Neuron (in vitro differentiated cells): Measurements from ENCODE around the gene TMIGD2.
"Not testable (repeated sequence)": the region's sequence is repeated elsewhere in the genome, so short reads cannot be mapped to it uniquely, and the experiment has no call there.

Experiments
- H2AFZ ChIP-seq: one replicate; pipeline ENCODE4 v1.6.1; 2013; ENCODE audit warnings: low read depth, mild to moderate bottlenecking, inconsistent platforms, low read length, moderate library complexity
- H3K27me3 ChIP-seq: one replicate; pipeline ENCODE4 v1.6.1; 2013; ENCODE audit warnings: low read length; ENCODE audit not compliant: insufficient read depth
- H3K36me3 ChIP-seq: one replicate; pipeline ENCODE4 v1.6.1; 2013; ENCODE audit warnings: low read length; ENCODE audit not compliant: insufficient read depth
- H3K4me1 ChIP-seq: one replicate; pipeline ENCODE4 v1.6.1; 2013; ENCODE audit warnings: low read length; ENCODE audit not compliant: insufficient read depth
- H3K4me3 ChIP-seq: 2 replicates; pipeline ENCODE4 v1.5.1; 2013; ENCODE audit warnings: mild to moderate bottlenecking, low read length, moderate library complexity
- H3K9me3 ChIP-seq: one replicate; pipeline ENCODE4 v1.6.1; 2013; ENCODE audit warnings: low read length

TMIGD2 gene

DNA sequence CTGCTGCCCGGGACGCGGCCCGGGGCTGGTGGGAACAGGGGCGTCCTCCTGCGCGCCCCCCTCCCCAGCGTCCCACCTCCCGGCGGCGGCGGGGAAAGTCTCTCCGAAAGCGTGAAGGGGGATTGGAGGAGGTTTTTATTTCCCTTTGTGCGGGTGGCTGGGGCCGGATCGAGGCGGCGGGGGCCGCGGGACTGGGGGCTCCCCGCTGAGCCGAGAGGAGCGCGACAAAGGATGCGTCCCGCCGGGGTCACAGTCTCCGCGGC, 23.0 kb downstream of the TMIGD2 start:
- peaks cover 32% of the 10 kb centered on the region for H3K4me1 ChIP-seq
- no peaks in the 10 kb centered on the region for H3K9me3 ChIP-seq
- H3K4me3 ChIP-seq: peak overlapping the region; percentile 87
- peaks cover 12% of the 10 kb centered on the region for H3K36me3 ChIP-seq
- H3K27me3 ChIP-seq: no peaks in the 10 kb centered on the region
- peak overlapping the region; percentile 44 for H2AFZ ChIP-seq

GRCh38 chr19:4278419-4279266, 23.5 kb downstream of the TMIGD2 start, which contains the start of gene SHD:
TSS of gene SHD (plus strand) at chr19:4279266. CDS start at chr19:4280064, 798 bp downstream.
- Histone ChIP-seq H2AFZ (peak within 1 kb of the TSS; percentile 44), H3K4me1 (peaks cover 32% of the 10 kb centered on the region), H3K36me3 (peaks cover 10% of the 10 kb centered on the region), H3K9me3 (no peaks in the 10 kb centered on the region), H3K27me3 (no peaks in the 10 kb centered on the region), H3K4me3 (peak within 1 kb of the TSS; percentile 87)

DNA sequence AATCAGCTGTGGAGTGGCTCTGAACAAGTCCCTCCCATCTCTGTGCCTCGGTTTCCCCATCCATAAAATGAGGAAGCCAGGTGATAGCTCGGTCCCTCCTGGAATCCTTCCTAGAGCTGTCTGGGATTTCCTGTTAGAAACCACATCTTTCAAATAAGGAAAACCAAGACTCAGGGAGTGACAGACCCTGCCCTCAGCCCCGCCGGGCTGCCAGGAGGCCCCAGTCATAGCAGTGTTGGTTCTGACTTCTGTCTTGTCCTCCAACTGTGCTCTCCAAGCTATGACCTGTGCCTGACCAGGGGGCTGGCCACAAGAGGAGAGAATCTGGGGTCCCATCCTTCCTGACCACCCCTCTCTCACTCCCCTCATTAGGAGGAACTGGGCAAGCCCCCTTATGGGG, 24.2 kb downstream of the TMIGD2 start:
- Histone ChIP-seq H3K27me3 (no peaks in the 10 kb centered on the region), H3K9me3 (no peaks in the 10 kb centered on the region), H3K36me3 (peaks cover 7% of the 10 kb centered on the region), H3K4me1 (peaks cover 32% of the 10 kb centered on the region), H2AFZ (no peak overlapping the region), H3K4me3 (peak overlapping the region; percentile 87)

DNA sequence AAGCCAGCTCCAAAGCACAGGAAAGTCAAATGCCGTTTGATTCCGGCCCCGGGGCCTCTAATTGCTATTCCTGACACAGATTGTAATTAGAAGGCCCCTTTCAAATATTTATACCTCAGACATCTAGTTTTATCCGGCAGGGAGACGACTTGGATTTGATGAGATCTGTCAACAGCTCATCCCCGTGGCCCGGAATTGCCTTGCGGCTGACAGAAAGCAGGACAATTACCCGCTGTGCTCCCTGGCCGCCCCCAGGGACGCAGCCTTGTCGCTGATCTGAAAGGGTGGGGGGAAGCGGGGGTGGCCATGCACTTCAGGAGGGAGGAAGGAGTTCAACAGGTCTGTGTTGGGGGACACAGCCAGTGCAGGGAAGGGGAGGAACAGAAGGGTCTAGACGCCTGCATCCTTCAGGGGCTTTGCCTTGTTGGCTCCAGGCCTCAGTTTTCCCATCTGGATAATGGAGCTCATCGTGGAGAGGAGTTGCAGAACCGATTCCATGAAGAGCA, 24.9 kb downstream of the TMIGD2 start:
- Histone ChIP-seq H3K9me3 (no peaks in the 10 kb centered on the region), H3K36me3 (peaks cover 3% of the 10 kb centered on the region), H3K4me1 (peaks cover 32% of the 10 kb centered on the region), H3K4me3 (no peak overlapping the region), H2AFZ (no peak overlapping the region), H3K27me3 (no peaks in the 10 kb centered on the region)

- H3K4me3 ChIP-seq, H2AFZ ChIP-seq, H3K9me3 ChIP-seq, H3K27me3 ChIP-seq, H3K36me3 ChIP-seq: not testable (repeated sequence)
- peaks cover 16% of the 10 kb centered on the region for H3K4me1 ChIP-seq
Measured at GRCh38 chr19:4274321-4274686, 27.9 kb downstream of the TMIGD2 start.

- H2AFZ ChIP-seq: no peak overlapping the region
- H3K36me3 ChIP-seq: peaks cover 9% of the 10 kb centered on the region
- no peaks in the 10 kb centered on the region for H3K9me3 ChIP-seq
- no peaks in the 10 kb centered on the region for H3K27me3 ChIP-seq
- H3K4me1 ChIP-seq: peaks cover 12% of the 10 kb centered on the region
- no peak overlapping the region for H3K4me3 ChIP-seq
Measured at GRCh38 chr19:4272894-4273293, 29.3 kb downstream of the TMIGD2 start.

GRCh38 chr19:4268816-4269430, 33.3 kb downstream of the TMIGD2 start:
- H3K4me1 ChIP-seq: no peaks in the 10 kb centered on the region
- no peak overlapping the region for H3K4me3 ChIP-seq
- no peak overlapping the region for H2AFZ ChIP-seq

DNA sequence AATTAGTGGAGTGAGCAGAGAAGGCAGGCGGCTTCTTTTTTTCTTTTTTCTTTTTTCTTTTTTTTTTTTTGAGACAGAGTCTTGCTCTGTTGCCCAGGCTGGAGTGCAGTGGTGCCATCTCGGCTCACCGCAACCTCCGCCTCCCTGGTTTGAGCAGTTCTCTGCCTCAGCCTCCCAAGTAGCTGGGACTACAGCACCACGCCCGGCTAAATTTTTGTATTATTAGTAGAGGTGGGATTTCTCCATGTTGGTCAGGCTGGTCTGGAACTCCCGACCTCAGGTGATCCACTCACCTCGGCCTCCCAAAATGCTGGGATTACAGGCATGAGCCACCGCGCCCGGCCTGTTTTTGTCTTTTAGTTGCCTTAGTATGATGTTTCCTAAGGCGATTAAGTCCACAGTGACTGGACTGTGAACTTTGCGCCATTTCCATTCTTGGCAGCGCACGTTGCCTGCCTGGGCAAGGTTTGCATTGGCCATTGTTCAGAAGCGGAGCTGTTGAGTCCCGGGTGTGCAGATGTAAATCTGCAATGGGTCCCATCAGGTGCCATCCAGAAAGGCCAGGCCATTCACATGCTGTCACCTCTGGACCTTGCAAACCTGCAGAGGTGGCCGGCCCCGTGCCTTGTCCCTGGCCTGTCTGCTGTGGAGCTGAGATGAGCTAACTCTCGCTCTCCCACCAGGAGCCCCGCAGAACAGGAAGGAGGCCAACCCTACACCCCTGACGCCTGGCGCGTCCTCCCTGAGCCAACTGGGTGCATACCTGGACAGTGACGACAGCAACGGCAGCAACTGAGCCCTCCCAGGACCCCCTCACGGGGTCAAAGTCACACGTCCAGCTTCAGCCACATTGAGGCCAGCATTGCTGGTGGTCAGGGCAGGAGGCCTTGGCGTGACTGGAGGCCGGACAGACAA, 34.0 kb downstream of the TMIGD2 start:
- Histone ChIP-seq H2AFZ (no peak overlapping the region), H3K9me3 (no peaks in the 10 kb centered on the region), H3K36me3 (peaks cover 14% of the 10 kb centered on the region), H3K27me3 (no peaks in the 10 kb centered on the region), H3K4me1 (no peaks in the 10 kb centered on the region), H3K4me3 (no peak overlapping the region)

More at GRCh38 chr19:4268816-4269430, 33.3 kb downstream of the TMIGD2 start:
- Histone ChIP-seq H3K27me3 (no peaks in the 10 kb centered on the region), H3K9me3 (no peaks in the 10 kb centered on the region), H3K36me3 (peaks cover 11% of the 10 kb centered on the region)

DNA sequence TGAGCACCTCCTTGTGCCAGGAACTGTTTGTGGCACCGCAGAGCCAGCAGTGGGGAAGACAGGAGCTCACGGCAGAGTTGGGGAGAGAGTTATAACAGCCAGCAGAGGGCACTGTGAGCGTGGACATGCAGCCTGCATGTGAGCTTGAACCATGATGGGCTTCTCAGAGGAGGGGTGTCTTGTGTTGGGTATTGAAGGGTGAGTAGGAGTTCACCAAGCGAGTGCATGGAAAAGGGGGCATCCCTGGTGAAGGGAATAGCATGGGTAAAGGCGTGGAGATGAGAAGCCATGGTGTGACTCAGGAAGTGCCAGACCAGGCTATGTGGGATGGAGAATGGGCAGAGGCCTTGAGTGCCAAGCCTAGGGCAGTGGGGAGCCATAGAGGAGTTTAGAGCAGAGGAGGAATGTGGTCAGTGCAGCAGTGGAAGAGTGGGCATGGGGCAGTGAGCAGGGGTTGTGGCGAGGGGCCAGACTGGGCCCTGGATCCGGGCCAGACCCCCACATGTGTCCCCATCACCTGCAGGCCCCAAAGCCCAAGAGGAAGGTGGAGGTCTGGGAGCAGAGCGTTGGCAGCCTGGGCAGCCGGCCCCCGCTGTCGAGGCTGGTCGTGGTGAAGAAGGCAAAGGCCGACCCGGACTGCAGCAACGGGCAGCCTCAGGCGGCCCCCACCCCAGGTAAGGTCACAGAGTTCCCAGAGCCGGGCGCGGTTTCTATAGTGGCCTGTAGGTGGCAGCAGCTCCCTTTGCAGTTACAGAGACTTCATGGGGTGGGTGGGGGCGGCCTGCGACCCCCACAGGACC, 34.9 kb downstream of the TMIGD2 start:
- Histone ChIP-seq H3K9me3 (no peaks in the 10 kb centered on the region), H3K27me3 (no peaks in the 10 kb centered on the region), H3K4me1 (no peaks in the 10 kb centered on the region), H3K4me3 (no peak overlapping the region), H3K36me3 (peaks cover 19% of the 10 kb centered on the region), H2AFZ (no peak overlapping the region)

- Histone ChIP-seq H3K36me3 (peaks cover 24% of the 10 kb centered on the region), H3K9me3 (no peaks in the 10 kb centered on the region), H3K4me1 (no peaks in the 10 kb centered on the region), H2AFZ (no peak overlapping the region), H3K4me3 (no peak overlapping the region), H3K27me3 (no peaks in the 10 kb centered on the region)
Measured at GRCh38 chr19:4266253-4267000, 35.8 kb downstream of the TMIGD2 start.

- Histone ChIP-seq H3K9me3 (no peaks in the 10 kb centered on the region), H3K27me3 (no peaks in the 10 kb centered on the region), H3K36me3 (peaks cover 30% of the 10 kb centered on the region), H3K4me1 (no peaks in the 10 kb centered on the region), H2AFZ (no peak overlapping the region), H3K4me3 (no peak overlapping the region)
Measured at GRCh38 chr19:4264812-4265211, 37.4 kb downstream of the TMIGD2 start.
